Measurements from ENCODE around the gene GPR84.

- TF ChIP-seq CTCF (IDR thresholded peaks at IDR 0.05; ENCODE audit: low read length) = no peak
- no peak for TF ChIP-seq EZH2 (optimal IDR thresholded peaks at IDR 0.05; ENCODE audit: low read depth, low read length)
These were observed 14.6 kb downstream of the GPR84 start for GRCh38 chr12:54349679-54350078.

All from MM.1S (cell line).